NCI-H1092 treated with DMSO at 0.1 percent for 48 hours (cell line): ENCODE measurements around the gene RFPL2.
"Not testable (repeated sequence)": the region's sequence is repeated elsewhere in the genome, so short reads cannot be mapped to it uniquely, and the experiment has no call there.

ENCODE experiments used
- DNase-seq: peaks from one replicate; lab custom pipeline; 2025; lab: John Stamatoyannopoulos, UW

RFPL2 gene

GRCh38 chr22:32164075-32164860, 40.6 kb downstream of the RFPL2 start:
- DNase-seq = no peak

GRCh38 chr22:32160411-32160810, 44.5 kb downstream of the RFPL2 start:
- not testable (repeated sequence) for DNase-seq

- peak; percentile 15 for DNase-seq
Measured at GRCh38 chr22:32158712-32159533, 46.0 kb downstream of the RFPL2 start, which contains the start of gene C22orf42. Gene C22orf42 (minus strand): TSS chr22:32159303. CDS start chr22:32159215, 88 bp downstream.

- DNase-seq = not testable (repeated sequence)
Measured at GRCh38 chr22:32157632-32158031, 47.2 kb downstream of the RFPL2 start.

- DNase-seq = not testable (repeated sequence)
Measured at GRCh38 chr22:32154727-32155126, 50.1 kb downstream of the RFPL2 start.

GRCh38 chr22:32151641-32152040, 53.2 kb downstream of the RFPL2 start:
- not testable (repeated sequence) for DNase-seq

GRCh38 chr22:32150647-32151046, 54.2 kb downstream of the RFPL2 start:
- not testable (repeated sequence) for DNase-seq

GRCh38 chr22:32148372-32148771, 56.5 kb downstream of the RFPL2 start:
- DNase-seq = not testable (repeated sequence)

- not testable (repeated sequence) for DNase-seq
Measured at GRCh38 chr22:32147128-32147527, 57.7 kb downstream of the RFPL2 start.

GRCh38 chr22:32144496-32145274, 60.2 kb downstream of the RFPL2 start:
- no peak for DNase-seq

- DNase-seq = no peak
Measured at GRCh38 chr22:32142600-32142999, 62.3 kb downstream of the RFPL2 start.

GRCh38 chr22:32140688-32141087, 64.2 kb downstream of the RFPL2 start:
- DNase-seq = not testable (repeated sequence)
